Astrocyte (in vitro differentiated cells and primary cell): ENCODE data around the gene RRAS.

Experiments
- CTCF ChIP-seq: IDR thresholded peaks from 2 replicates; pipeline ENCODE4 v1.5.1; 2011; ENCODE audit warnings: low read depth, mild to moderate bottlenecking, inconsistent platforms, low read length, moderate library complexity; ENCODE audit not compliant: insufficient read depth
- EZH2 ChIP-seq: IDR thresholded peaks from 2 replicates; pipeline ENCODE4 v1.6.1; 2012; ENCODE audit warnings: mild to moderate bottlenecking, low read length, inconsistent platforms; ENCODE audit not compliant: insufficient read depth

GRCh38 chr19:49592486-49593232, 47.3 kb downstream of the RRAS start:
- TF ChIP-seq EZH2 (no peak), CTCF (no peak)
